ENCODE measurements around the gene LRFN4. TPM values are rescaled to one million over a fixed set of nuclear protein-coding genes. Genes with fewer than 3 reads are reported as not detected.
A peak's percentile ranks its signal among the peaks of the same experiment; 100 is the strongest.

LRFN4 gene
- total RNA-seq, 1 experiment from 2014 or later: 70.3 TPM

GRCh38 chr11:66886671-66887221 lies 29.9 kb downstream of the LRFN4 start:
- no peak for TF ChIP-seq RELA (CRISPR knock-in tag; IDR thresholded peaks at IDR 0.05; ENCODE audit: borderline replicate concordance)
- TF ChIP-seq ZNF423 (CRISPR knock-in tag; IDR thresholded peaks at IDR 0.05): peak; percentile 38; the same call in 1 of the 2 replicates
- TF ChIP-seq, protein P1, sequence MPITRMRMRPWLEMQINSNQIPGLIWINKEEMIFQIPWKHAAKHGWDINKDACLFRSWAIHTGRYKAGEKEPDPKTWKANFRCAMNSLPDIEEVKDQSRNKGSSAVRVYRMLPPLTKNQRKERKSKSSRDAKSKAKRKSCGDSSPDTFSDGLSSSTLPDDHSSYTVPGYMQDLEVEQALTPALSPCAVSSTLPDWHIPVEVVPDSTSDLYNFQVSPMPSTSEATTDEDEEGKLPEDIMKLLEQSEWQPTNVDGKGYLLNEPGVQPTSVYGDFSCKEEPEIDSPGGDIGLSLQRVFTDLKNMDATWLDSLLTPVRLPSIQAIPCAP (CRISPR knock-in tag; IDR thresholded peaks at IDR 0.05): no peak
- no peak overlapping the region for H3K4me3 Mint-ChIP-seq
- H3K27ac Mint-ChIP-seq: peak overlapping the region; percentile 9; the same call in 1 of the 2 replicates
- H3K36me3 Mint-ChIP-seq: no peaks in the 10 kb centered on the region
- no peaks in the 10 kb centered on the region for H3K9me3 Mint-ChIP-seq
- ChIA-PET CTCF (interaction anchor here (0.6 to 2.0 kb wide), 3 partner anchors 35 to 135 kb away, joined by 4 to 7 read pairs (median 5); no protein-coding TSS in a partner anchor), POLR2A (no interaction called here)
- H3K4me1 Mint-ChIP-seq: peaks cover 27% of the 10 kb centered on the region
- DNase-seq (ENCODE audit: low spot score): no peak
- no peak for ATAC-seq
- H3K27me3 Mint-ChIP-seq (ENCODE audit: low read depth): no peaks in the 10 kb centered on the region

DNA sequence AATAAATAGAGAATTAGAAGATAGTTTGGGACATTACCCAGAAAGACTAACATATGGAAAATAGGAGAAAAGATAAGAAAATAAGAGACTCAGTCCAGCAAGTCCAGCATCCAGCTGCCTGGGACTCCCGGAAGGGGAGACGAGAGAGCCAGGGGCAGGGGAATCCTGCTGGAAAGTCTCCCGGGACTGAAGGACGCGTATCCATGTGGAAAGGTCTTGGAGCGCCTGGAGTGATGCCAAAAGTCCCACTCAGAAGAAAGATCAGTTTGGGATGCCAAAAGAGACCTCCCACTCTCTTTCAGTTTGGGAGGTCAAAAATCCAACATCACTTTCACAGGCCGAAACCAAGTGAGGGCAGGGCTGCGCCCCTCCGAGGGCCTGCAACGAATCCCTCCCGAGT lies 30.7 kb downstream of the LRFN4 start:
- H3K27me3 Mint-ChIP-seq (ENCODE audit: low read depth): no peaks in the 10 kb centered on the region
- DNase-seq (ENCODE audit: low spot score): no peak
- TF ChIP-seq, protein P2, sequence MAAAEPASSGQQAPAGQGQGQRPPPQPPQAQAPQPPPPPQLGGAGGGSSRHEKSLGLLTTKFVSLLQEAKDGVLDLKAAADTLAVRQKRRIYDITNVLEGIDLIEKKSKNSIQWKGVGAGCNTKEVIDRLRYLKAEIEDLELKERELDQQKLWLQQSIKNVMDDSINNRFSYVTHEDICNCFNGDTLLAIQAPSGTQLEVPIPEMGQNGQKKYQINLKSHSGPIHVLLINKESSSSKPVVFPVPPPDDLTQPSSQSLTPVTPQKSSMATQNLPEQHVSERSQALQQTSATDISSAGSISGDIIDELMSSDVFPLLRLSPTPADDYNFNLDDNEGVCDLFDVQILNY (CRISPR knock-in tag; IDR thresholded peaks at IDR 0.05): no peak
- no peak for TF ChIP-seq ESRRA (CRISPR knock-in tag; IDR thresholded peaks at IDR 0.05; ENCODE audit: borderline replicate concordance)
- TF ChIP-seq GRHL2 (CRISPR knock-in tag; IDR thresholded peaks at IDR 0.05; ENCODE audit: insufficient replicate concordance, severe bottlenecking): no peak
- TF ChIP-seq, protein P1 (CRISPR knock-in tag; IDR thresholded peaks at IDR 0.05): no peak
- TF ChIP-seq CBFB (CRISPR knock-in tag; IDR thresholded peaks at IDR 0.05; ENCODE audit: low read depth): no peak
- peaks cover 25% of the 10 kb centered on the region for H3K4me1 Mint-ChIP-seq
- H3K4me3 Mint-ChIP-seq: no peak overlapping the region
- ATAC-seq: no peak
- H3K36me3 Mint-ChIP-seq: no peaks in the 10 kb centered on the region
- H3K27ac Mint-ChIP-seq: no peak overlapping the region
- ChIA-PET POLR2A (no interaction called here), CTCF (interaction anchor here (0.5 to 2.0 kb wide), 4 partner anchors 13 to 134 kb away, joined by 3 to 7 read pairs (median 4); no protein-coding TSS in a partner anchor)
- H3K9me3 Mint-ChIP-seq: no peaks in the 10 kb centered on the region

GRCh38 chr11:66888282-66888681 lies 31.4 kb downstream of the LRFN4 start:
- DNase-seq (ENCODE audit: low spot score) (no peak), ATAC-seq (no peak)
- no peaks in the 10 kb centered on the region for H3K9me3 Mint-ChIP-seq
- peak overlapping the region; percentile 82; the same call in 1 of the 2 replicates for H3K27ac Mint-ChIP-seq
- no peaks in the 10 kb centered on the region for H3K27me3 Mint-ChIP-seq (ENCODE audit: low read depth)
- no peak overlapping the region for H3K4me3 Mint-ChIP-seq
- no peaks in the 10 kb centered on the region for H3K36me3 Mint-ChIP-seq
- peaks cover 26% of the 10 kb centered on the region for H3K4me1 Mint-ChIP-seq
- CTCF ChIA-PET: no interaction called here
- POLR2A ChIA-PET: no interaction called here
- TF ChIP-seq FOXK1 (CRISPR knock-in tag; IDR thresholded peaks at IDR 0.05) (no peak), MYBL2 (CRISPR knock-in tag; IDR thresholded peaks at IDR 0.05) (no peak), USF2 (CRISPR knock-in tag; IDR thresholded peaks at IDR 0.05) (no peak), TCF7 (CRISPR knock-in tag; IDR thresholded peaks at IDR 0.05; ENCODE audit: low read depth) (no peak), TEAD4 (CRISPR knock-in tag; IDR thresholded peaks at IDR 0.05) (no peak)

DNA sequence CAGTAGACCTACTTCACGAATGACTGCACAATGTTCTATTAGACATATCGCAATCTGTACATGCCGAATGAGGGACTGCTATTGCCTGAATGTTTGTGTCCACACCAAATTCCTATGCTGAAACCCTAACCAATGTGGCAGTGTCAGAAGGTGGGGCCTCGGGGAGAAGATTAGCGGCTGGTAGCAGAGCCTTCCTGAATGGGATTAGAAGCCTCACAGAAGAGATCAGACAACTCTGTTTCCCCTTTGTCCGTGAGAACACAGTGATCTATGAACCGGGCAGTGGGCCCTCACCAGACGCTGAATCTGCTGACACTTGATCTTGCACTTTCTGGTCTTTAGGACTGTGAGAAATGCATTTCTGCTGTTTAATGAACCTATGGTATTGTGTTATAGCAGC lies 33.1 kb downstream of the LRFN4 start:
- Mint-ChIP-seq H3K27me3 (ENCODE audit: low read depth) (no peaks in the 10 kb centered on the region), H3K36me3 (no peaks in the 10 kb centered on the region), H3K4me1 (peaks cover 32% of the 10 kb centered on the region), H3K9me3 (no peaks in the 10 kb centered on the region), H3K27ac (peak overlapping the region; percentile 71), H3K4me3 (no peak overlapping the region)
- no peak for DNase-seq (ENCODE audit: low spot score)
- ChIA-PET CTCF (no interaction called here), POLR2A (no interaction called here)
- ATAC-seq: no peak; the same call in 1 of the 2 replicates
- TF ChIP-seq ZNF423 (CRISPR knock-in tag; IDR thresholded peaks at IDR 0.05) (no peak), ATF1 (CRISPR knock-in tag; IDR thresholded peaks at IDR 0.05) (no peak), SMAD3 (CRISPR knock-in tag; IDR thresholded peaks at IDR 0.05; ENCODE audit: borderline replicate concordance) (no peak), NR3C1 (CRISPR knock-in tag; conservative IDR thresholded peaks at IDR 0.05; ENCODE audit: low read depth) (no peak), NR2C2 (CRISPR knock-in tag; IDR thresholded peaks at IDR 0.05) (no peak), TP53 (CRISPR knock-in tag; IDR thresholded peaks at IDR 0.05) (no peak), MXD4 (CRISPR knock-in tag; IDR thresholded peaks at IDR 0.05; ENCODE audit: borderline replicate concordance) (no peak), CREB1 (CRISPR knock-in tag; IDR thresholded peaks at IDR 0.05) (no peak), TEAD4 (CRISPR knock-in tag; IDR thresholded peaks at IDR 0.05) (no peak)
- TF ChIP-seq, protein P3, sequence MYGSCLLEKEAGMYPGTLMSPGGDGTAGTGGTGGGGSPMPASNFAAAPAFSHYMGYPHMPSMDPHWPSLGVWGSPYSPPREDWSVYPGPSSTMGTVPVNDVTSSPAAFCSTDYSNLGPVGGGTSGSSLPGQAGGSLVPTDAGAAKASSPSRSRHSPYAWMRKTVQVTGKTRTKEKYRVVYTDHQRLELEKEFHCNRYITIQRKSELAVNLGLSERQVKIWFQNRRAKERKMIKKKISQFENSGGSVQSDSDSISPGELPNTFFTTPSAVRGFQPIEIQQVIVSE (CRISPR knock-in tag; IDR thresholded peaks at IDR 0.05; ENCODE audit: borderline replicate concordance): no peak
- TF ChIP-seq, protein P4, sequence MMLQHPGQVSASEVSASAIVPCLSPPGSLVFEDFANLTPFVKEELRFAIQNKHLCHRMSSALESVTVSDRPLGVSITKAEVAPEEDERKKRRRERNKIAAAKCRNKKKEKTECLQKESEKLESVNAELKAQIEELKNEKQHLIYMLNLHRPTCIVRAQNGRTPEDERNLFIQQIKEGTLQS (CRISPR knock-in tag; conservative IDR thresholded peaks at IDR 0.05): no peak
- TF ChIP-seq, protein P1 (CRISPR knock-in tag; IDR thresholded peaks at IDR 0.05): no peak
- TF ChIP-seq, protein P5, sequence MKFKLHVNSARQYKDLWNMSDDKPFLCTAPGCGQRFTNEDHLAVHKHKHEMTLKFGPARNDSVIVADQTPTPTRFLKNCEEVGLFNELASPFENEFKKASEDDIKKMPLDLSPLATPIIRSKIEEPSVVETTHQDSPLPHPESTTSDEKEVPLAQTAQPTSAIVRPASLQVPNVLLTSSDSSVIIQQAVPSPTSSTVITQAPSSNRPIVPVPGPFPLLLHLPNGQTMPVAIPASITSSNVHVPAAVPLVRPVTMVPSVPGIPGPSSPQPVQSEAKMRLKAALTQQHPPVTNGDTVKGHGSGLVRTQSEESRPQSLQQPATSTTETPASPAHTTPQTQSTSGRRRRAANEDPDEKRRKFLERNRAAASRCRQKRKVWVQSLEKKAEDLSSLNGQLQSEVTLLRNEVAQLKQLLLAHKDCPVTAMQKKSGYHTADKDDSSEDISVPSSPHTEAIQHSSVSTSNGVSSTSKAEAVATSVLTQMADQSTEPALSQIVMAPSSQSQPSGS (CRISPR knock-in tag; IDR thresholded peaks at IDR 0.05; ENCODE audit: borderline replicate concordance, low read depth): no peak

All from WTC11 (cell line).